ENCODE results near the gene C2CD5. TPM values are rescaled to one million over a fixed set of nuclear protein-coding genes. Genes with fewer than 3 reads are reported as not detected.

The C2CD5 gene
- total RNA-seq, 1 donor from 2014 or later = 34.7 TPM

- no peak for DNase-seq (ENCODE audit: low spot score in 2 of 2)
- intact Hi-C loops (cut with DNase I) = no loop called here
- Histone ChIP-seq H3K27ac (no peak overlapping the region), H3K27me3 (no peaks in the 10 kb centered on the region), H3K9me3 (no peaks in the 10 kb centered on the region), H3K4me1 (no peaks in the 10 kb centered on the region), H3K4me3 (no peak overlapping the region), H3K36me3 (no peaks in the 10 kb centered on the region)
- no peak for TF ChIP-seq CTCF (IDR thresholded peaks at IDR 0.05)
These were observed 137.7 kb downstream of the C2CD5 start for GRCh38 chr12:22406627-22407026.

GRCh38 chr12:22399464-22400180 lies 144.7 kb downstream of the C2CD5 start:
- H3K4me3 ChIP-seq = no peak overlapping the region
- peaks cover 0 to 10% of the 10 kb centered on the region in 2 donors for H3K9me3 ChIP-seq
- H3K4me1 ChIP-seq = no peaks in the 10 kb centered on the region
- no peaks in the 10 kb centered on the region for H3K27me3 ChIP-seq
- intact Hi-C loops (cut with DNase I) = no loop called here
- no peak for TF ChIP-seq CTCF (IDR thresholded peaks at IDR 0.05)
- DNase-seq (ENCODE audit: low spot score in 2 of 2) = no peak
- H3K36me3 ChIP-seq = no peaks in the 10 kb centered on the region
- H3K27ac ChIP-seq = no peak overlapping the region

Other genes with a start within 250 kb of the C2CD5 start
- gene ST8SIA1, start 209.8 kb downstream of the C2CD5 start, total RNA-seq = 9.7 TPM
- 13.9 TPM for gene ETNK1, start 80.6 kb upstream of the C2CD5 start, total RNA-seq

Measured in ascending aorta (tissue), 2 donors.